Mammary epithelial cell (primary cell): Measurements from ENCODE around the gene ACKR3.

Experiments
- CTCF ChIP-seq, 2 donors: IDR thresholded peaks in 1 of 2; conservative IDR thresholded peaks in 1 of 2; 2 replicates each; pipeline ENCODE4 v1.5.1; 2011 to 2012; ENCODE audit warnings: inconsistent platforms in 2 of 2, low read length in 2 of 2, mild to moderate bottlenecking in 2 of 2, control low read depth in 1 of 2, low read depth in 1 of 2; ENCODE audit not compliant: insufficient read depth in 1 of 2; ENCODE audit errors: extremely low read depth in 1 of 2
- EZH2 ChIP-seq: IDR thresholded peaks from 2 replicates; pipeline ENCODE4 v1.6.1; 2012; ENCODE audit warnings: low read length, inconsistent platforms, borderline replicate concordance

- TF ChIP-seq CTCF (conservative IDR thresholded peaks at IDR 0.05 in 1 of 2, IDR thresholded peaks at IDR 0.05 in 1 of 2; ENCODE audit: extremely low read depth in 1 of 2, insufficient read depth in 1 of 2, low read depth in 1 of 2, low read length in 2 of 2) = no peak
- no peak for TF ChIP-seq EZH2
These were observed 39.1 kb upstream of the ACKR3 start for GRCh38 chr2:236530512-236530911.
